Measurements from ENCODE around the gene SCUBE2. TPM values are rescaled to one million over a fixed set of nuclear protein-coding genes. Genes with fewer than 3 reads are reported as not detected.

The SCUBE2 gene
- total and polyA plus RNA-seq, 4 donors: 0.14 to 1.4 (median 0.42) TPM; not detected in 1

GRCh38 chr11:9022961-9023680 lies 68.3 kb downstream of the SCUBE2 start:
- Histone ChIP-seq H3K27ac (ENCODE audit: low read depth in 1 of 2, low read length in 2 of 2) (no peak overlapping the region), H3K9ac (ENCODE audit: low read depth in 1 of 2, low read length in 2 of 2) (no peak overlapping the region), H3K27me3 (ENCODE audit: control insufficient read depth in 4 of 4, insufficient read depth in 4 of 4, low read length in 3 of 4) (no peaks in the 10 kb centered on the region), H3K9me3 (ENCODE audit: control insufficient read depth in 4 of 4, low read length in 3 of 4) (no peaks in the 10 kb centered on the region), H3K4me1 (ENCODE audit: control insufficient read depth in 4 of 4, insufficient read depth in 4 of 4, low read length in 3 of 4) (no peaks in the 10 kb centered on the region), H3K4me3 (ENCODE audit: low read depth in 1 of 3, low read length in 3 of 3) (no peak overlapping the region), H3K36me3 (ENCODE audit: control insufficient read depth in 4 of 4, insufficient read depth in 3 of 4, low read depth in 1 of 4, low read length in 3 of 4) (no peaks in the 10 kb centered on the region)
- TF ChIP-seq RAD21 (IDR thresholded peaks at IDR 0.05) (no peak), NR2F2 (IDR thresholded peaks at IDR 0.05) (no peak), ZBTB33 (IDR thresholded peaks at IDR 0.05) (no peak), SP1 (IDR thresholded peaks at IDR 0.05) (no peak), HNF4A (conservative IDR thresholded peaks at IDR 0.05) (no peak), EGR1 (IDR thresholded peaks at IDR 0.05; ENCODE audit: low read depth in 2 of 2) (no peak), JUND (IDR thresholded peaks at IDR 0.05) (no peak), REST (IDR thresholded peaks at IDR 0.05) (no peak), CTCF (IDR thresholded peaks at IDR 0.05; ENCODE audit: low read depth, low read length, missing input control) (no peak), ATF3 (IDR thresholded peaks at IDR 0.05) (no peak), TAF1 (conservative IDR thresholded peaks at IDR 0.05) (no peak), FOXA2 (IDR thresholded peaks at IDR 0.05) (no peak), FOXA1 (IDR thresholded peaks at IDR 0.05) (no peak), HNF4G (IDR thresholded peaks at IDR 0.05) (no peak), YY1 (IDR thresholded peaks at IDR 0.05) (no peak), GABPA (IDR thresholded peaks at IDR 0.05 in 1 of 2, conservative IDR thresholded peaks at IDR 0.05 in 1 of 2) (no peak), MAX (IDR thresholded peaks at IDR 0.05) (no peak)
- no peak for DNase-seq (ENCODE audit: low spot score)
- WGBS: 90% methylated on average over 9 of the region's 9 CpGs
